H54 (cell line): ENCODE results near the gene GOSR2.

Experiments used
- DNase-seq: peaks from one replicate; pipeline ENCODE4 v3.0.0; 2011; ENCODE audit warnings: low spot score, mixed read lengths; ENCODE audit not compliant: insufficient read length
- FAIRE-seq: peaks from 3 replicates; lab custom pipeline; 2011; peaks lifted over from hg19 to GRCh38; lab: Jason Lieb, UNC
- POLR2A ChIP-seq: IDR thresholded peaks from 2 replicates; pipeline ENCODE4 v1.6.1; 2011; ENCODE audit warnings: low read depth, mild to moderate bottlenecking, low read length

The GOSR2 gene

GRCh38 chr17:46989637-46990431, 66.9 kb downstream of the GOSR2 start:
- DNase-seq (no peak), FAIRE-seq (no peak)
- TF ChIP-seq POLR2A, result no peak

- DNase-seq (no peak), FAIRE-seq (no peak)
- no peak for TF ChIP-seq POLR2A
Measured at GRCh38 chr17:46991617-46992016, 68.7 kb downstream of the GOSR2 start.
